ENCODE measurements around the gene AKNA. TPM values are rescaled to one million over a fixed set of nuclear protein-coding genes. Genes with fewer than 3 reads are reported as not detected.

The AKNA gene
- total RNA-seq, 1 donor from 2014 or later = 14.0 TPM

DNA sequence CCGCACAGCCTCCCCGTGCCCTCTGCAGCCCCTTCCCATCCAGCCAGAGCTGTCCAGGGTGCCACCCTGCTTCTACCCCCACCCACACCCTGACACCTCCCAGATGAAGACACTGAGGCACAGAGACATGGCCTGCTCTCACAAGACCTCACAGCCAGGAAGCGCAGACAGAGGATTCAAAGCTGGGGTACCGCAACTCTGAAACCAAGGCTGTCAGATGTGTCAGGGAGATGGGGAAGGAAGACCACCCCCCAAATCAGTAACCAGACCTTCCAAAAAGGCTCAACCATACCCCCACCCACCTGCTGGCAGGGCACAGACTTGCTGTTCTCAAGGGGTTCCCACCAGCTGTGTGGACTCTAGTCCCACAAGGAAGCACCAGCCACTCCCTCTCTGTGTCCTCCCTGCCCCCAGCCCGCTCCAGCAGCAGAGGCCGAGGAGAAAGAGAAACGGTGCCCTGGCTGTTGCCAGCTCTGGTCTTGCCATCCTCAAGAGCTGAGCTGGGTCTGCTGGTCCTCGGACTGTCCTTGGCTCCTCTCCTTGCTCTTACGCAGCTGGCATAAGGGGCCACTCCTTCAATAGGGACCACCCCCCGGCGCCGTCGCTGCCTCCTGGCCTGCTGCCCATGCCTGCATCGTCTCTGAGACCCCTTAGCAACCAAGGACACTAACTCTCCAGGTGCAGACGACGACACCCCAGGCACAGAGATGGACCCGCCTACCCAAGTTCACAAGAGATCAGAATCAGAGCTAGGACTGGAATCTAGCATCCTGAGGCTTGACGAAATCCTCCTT is 699 bp downstream of the AKNA start:
- no peak for DNase-seq (ENCODE audit: extremely low spot score, unreplicated experiment)
- Mint-ChIP-seq H3K27me3 (no peaks in the 10 kb centered on the region), H3K27ac (peak overlapping the region; percentile 78), H3K4me1 (ENCODE audit: unreplicated experiment) (peaks cover 53% of the 10 kb centered on the region), H3K36me3 (no peaks in the 10 kb centered on the region), H3K4me3 (peak overlapping the region; percentile 89), H3K9me3 (no peaks in the 10 kb centered on the region)
- TF ChIP-seq CTCF (conservative IDR thresholded peaks at IDR 0.05) = no peak

- H3K27me3 Mint-ChIP-seq = no peaks in the 10 kb centered on the region
- no peaks in the 10 kb centered on the region for H3K9me3 Mint-ChIP-seq
- peak overlapping the region; percentile 89 for H3K4me3 Mint-ChIP-seq
These were observed 1.4 kb downstream of the AKNA start for GRCh38 chr9:114386361-114386885.

DNA sequence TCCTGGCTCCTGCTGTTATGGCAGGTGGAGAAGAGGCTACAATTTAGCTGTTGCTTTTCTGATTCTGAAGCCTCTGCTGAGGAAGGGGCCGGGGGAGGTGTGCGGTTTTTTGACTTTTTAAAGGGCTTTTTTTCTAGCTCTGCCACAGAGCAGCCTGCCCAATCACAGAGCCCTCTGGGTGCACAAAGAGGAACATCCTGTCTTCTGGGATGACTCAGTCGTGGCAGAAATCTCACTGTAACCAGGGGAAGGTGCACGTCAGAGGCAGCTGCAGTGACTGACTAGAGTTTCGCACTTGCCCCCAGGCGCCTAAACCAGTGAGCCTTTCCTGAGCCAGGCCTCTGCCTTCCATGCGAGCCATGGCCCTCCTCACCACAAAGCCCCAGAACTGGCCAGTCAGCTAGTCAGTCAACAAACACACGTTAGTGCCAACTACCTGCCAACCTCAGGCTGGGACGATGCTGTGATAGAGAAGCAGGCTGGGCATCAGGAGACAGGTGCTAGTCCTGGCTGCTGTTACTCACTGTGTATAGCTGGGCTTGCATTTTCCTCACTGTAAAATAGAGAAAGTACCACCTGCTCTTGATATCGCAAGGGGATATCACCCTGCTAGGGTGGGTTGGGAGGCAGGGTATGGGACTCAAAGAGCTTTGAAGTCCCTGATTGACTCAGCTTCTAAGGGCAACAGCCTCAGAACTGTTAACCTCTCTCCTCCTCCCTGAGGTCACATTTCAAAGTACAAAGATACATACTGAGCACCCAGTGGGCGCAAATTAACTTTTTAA is 2.2 kb downstream of the AKNA start:
- H3K4me3 Mint-ChIP-seq = peak overlapping the region; percentile 89

More at GRCh38 chr9:114386361-114386885, 1.4 kb downstream of the AKNA start:
- Mint-ChIP-seq H3K27ac (peak overlapping the region; percentile 75), H3K36me3 (no peaks in the 10 kb centered on the region), H3K4me1 (ENCODE audit: unreplicated experiment) (peaks cover 53% of the 10 kb centered on the region)
- no peak for DNase-seq (ENCODE audit: extremely low spot score, unreplicated experiment)
- TF ChIP-seq CTCF (conservative IDR thresholded peaks at IDR 0.05) = no peak

GRCh38 chr9:114384836-114385396 is 2.9 kb downstream of the AKNA start:
- Mint-ChIP-seq H3K4me1 (ENCODE audit: unreplicated experiment) (peaks cover 44% of the 10 kb centered on the region), H3K36me3 (peaks cover 3% of the 10 kb centered on the region), H3K27ac (peak overlapping the region; percentile 75), H3K9me3 (no peaks in the 10 kb centered on the region), H3K27me3 (no peaks in the 10 kb centered on the region), H3K4me3 (no peak overlapping the region)
- no peak for DNase-seq (ENCODE audit: extremely low spot score, unreplicated experiment)
- TF ChIP-seq CTCF (conservative IDR thresholded peaks at IDR 0.05) = no peak

More for the DNA sequence above, 2.2 kb downstream of the AKNA start:
- no peaks in the 10 kb centered on the region for H3K36me3 Mint-ChIP-seq
- H3K27me3 Mint-ChIP-seq = no peaks in the 10 kb centered on the region
- peaks cover 50% of the 10 kb centered on the region for H3K4me1 Mint-ChIP-seq (ENCODE audit: unreplicated experiment)
- no peak for DNase-seq (ENCODE audit: extremely low spot score, unreplicated experiment)
- H3K27ac Mint-ChIP-seq = peak overlapping the region; percentile 75
- TF ChIP-seq CTCF (conservative IDR thresholded peaks at IDR 0.05) = no peak
- no peaks in the 10 kb centered on the region for H3K9me3 Mint-ChIP-seq

DNA sequence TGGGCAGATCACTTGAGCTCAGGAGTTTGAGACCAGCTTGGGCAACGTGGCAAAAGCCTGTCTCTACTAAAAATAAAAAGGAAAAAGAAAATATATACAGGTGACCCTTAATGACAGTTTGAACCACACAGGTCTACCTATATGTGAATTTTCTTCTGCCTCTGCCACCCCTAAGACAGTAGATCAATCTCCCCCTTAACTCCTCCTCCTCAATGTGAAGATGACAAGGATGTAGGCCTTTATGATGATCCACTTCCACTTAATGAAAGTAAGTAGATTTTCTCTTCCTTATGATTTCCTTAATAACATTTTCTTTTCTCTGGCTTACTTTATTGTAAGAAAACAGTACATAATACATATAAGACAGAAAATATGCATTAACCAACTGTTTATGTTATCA is 3.4 kb downstream of the AKNA start:
- no peak overlapping the region for H3K27ac Mint-ChIP-seq
- H3K4me3 Mint-ChIP-seq = no peak overlapping the region
- TF ChIP-seq CTCF (conservative IDR thresholded peaks at IDR 0.05) = no peak
- no peak for DNase-seq (ENCODE audit: extremely low spot score, unreplicated experiment)
- H3K4me1 Mint-ChIP-seq (ENCODE audit: unreplicated experiment) = peaks cover 44% of the 10 kb centered on the region
- peaks cover 3% of the 10 kb centered on the region for H3K36me3 Mint-ChIP-seq
- no peaks in the 10 kb centered on the region for H3K9me3 Mint-ChIP-seq
- H3K27me3 Mint-ChIP-seq = no peaks in the 10 kb centered on the region

Data from type B pancreatic cell (in vitro differentiated cells).